ENCODE results near the gene EDARADD. TPM values are rescaled to one million over a fixed set of nuclear protein-coding genes. Genes with fewer than 3 reads are reported as not detected.

Gene EDARADD
- total RNA-seq, 1 donor from 2014 or later, result 12.3 TPM

DNA sequence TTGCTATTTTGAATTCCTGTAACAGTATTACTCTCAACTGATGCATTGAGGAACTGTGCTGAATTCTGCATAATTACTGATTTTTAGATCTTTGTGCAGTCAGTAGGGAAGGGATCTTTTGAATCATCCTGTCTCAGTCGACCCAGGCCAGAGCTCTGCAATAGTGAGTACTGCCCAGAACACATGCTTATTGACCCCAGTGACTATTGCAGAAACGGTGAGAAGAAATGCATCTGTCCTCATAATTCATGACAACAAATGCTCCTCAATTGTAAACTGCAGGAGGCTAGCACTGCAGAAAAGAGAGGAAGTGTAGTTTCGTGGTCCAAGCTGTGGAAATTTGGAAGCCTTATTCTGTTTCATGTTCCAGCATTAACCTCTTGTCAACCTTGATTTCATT lies 19.6 kb downstream of the EDARADD start:
- DNase-seq (ENCODE audit: low spot score, unreplicated experiment), result no peak
- no peaks in the 10 kb centered on the region for H3K9me3 Mint-ChIP-seq (ENCODE audit: low read depth)
- no peaks in the 10 kb centered on the region for H3K27me3 Mint-ChIP-seq
- TF ChIP-seq, protein P1, sequence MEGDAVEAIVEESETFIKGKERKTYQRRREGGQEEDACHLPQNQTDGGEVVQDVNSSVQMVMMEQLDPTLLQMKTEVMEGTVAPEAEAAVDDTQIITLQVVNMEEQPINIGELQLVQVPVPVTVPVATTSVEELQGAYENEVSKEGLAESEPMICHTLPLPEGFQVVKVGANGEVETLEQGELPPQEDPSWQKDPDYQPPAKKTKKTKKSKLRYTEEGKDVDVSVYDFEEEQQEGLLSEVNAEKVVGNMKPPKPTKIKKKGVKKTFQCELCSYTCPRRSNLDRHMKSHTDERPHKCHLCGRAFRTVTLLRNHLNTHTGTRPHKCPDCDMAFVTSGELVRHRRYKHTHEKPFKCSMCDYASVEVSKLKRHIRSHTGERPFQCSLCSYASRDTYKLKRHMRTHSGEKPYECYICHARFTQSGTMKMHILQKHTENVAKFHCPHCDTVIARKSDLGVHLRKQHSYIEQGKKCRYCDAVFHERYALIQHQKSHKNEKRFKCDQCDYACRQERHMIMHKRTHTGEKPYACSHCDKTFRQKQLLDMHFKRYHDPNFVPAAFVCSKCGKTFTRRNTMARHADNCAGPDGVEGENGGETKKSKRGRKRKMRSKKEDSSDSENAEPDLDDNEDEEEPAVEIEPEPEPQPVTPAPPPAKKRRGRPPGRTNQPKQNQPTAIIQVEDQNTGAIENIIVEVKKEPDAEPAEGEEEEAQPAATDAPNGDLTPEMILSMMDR (IDR thresholded peaks at IDR 0.05; ENCODE audit: unreplicated experiment), result no peak
- no peak overlapping the region for H3K4me3 Mint-ChIP-seq (ENCODE audit: low read depth)
- no peak overlapping the region for H3K27ac Mint-ChIP-seq
- peaks cover 10% of the 10 kb centered on the region for H3K4me1 Mint-ChIP-seq (ENCODE audit: low read depth)
- peaks cover 19% of the 10 kb centered on the region for H3K36me3 Mint-ChIP-seq (ENCODE audit: insufficient read depth)

DNA sequence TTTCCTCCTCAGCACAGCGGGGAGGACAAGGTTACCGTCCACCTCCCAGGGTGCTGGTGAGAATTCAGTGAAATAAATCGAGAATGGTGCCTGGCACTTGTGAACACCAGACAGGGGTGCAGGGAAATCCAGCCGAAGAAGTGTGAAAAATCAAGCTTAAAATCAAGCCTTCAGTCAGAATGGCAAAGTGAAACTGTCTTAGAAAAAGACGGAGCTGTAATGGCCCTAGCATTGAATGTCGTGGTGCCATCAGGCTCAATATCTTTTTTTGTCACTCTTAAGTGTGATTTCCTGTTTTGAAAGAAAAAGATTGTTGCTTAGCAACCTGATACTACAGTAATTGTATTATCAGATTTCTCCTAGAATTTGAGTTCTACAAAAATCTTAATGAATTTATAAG lies 22.1 kb downstream of the EDARADD start:
- H3K4me1 Mint-ChIP-seq (ENCODE audit: low read depth), result peaks cover 10% of the 10 kb centered on the region
- no peak overlapping the region for H3K4me3 Mint-ChIP-seq (ENCODE audit: low read depth)
- peaks cover 20% of the 10 kb centered on the region for H3K36me3 Mint-ChIP-seq (ENCODE audit: insufficient read depth)
- no peaks in the 10 kb centered on the region for H3K9me3 Mint-ChIP-seq (ENCODE audit: low read depth)
- TF ChIP-seq, protein P1 (IDR thresholded peaks at IDR 0.05; ENCODE audit: unreplicated experiment), result no peak
- no peak for DNase-seq (ENCODE audit: low spot score, unreplicated experiment)
- no peaks in the 10 kb centered on the region for H3K27me3 Mint-ChIP-seq
- no peak overlapping the region for H3K27ac Mint-ChIP-seq

DNA sequence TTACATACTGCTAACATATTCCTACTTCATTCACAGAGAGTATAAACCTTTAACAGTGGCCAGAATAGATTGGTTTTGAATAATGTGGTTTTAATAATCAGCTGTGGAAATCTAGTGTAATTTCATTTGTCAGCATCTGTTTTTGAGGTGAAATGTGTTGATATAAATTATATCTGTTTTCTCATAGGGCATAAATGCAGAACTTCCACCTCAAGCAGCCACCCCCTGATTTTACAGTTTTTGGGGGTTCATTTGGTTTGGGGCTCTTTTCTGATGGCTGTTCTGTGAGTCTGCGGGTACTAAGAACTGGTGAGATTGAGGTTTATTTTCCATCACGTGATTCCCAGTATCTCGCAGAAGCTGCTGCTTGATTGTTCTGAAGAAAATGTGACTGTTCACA lies 23.2 kb downstream of the EDARADD start:
- Mint-ChIP-seq H3K36me3 (ENCODE audit: insufficient read depth) (peaks cover 18% of the 10 kb centered on the region), H3K4me1 (ENCODE audit: low read depth) (peaks cover 10% of the 10 kb centered on the region), H3K9me3 (ENCODE audit: low read depth) (no peaks in the 10 kb centered on the region), H3K27me3 (no peaks in the 10 kb centered on the region), H3K4me3 (ENCODE audit: low read depth) (no peak overlapping the region), H3K27ac (no peak overlapping the region)
- TF ChIP-seq, protein P1 (IDR thresholded peaks at IDR 0.05; ENCODE audit: unreplicated experiment), result no peak
- no peak for DNase-seq (ENCODE audit: low spot score, unreplicated experiment)

DNA sequence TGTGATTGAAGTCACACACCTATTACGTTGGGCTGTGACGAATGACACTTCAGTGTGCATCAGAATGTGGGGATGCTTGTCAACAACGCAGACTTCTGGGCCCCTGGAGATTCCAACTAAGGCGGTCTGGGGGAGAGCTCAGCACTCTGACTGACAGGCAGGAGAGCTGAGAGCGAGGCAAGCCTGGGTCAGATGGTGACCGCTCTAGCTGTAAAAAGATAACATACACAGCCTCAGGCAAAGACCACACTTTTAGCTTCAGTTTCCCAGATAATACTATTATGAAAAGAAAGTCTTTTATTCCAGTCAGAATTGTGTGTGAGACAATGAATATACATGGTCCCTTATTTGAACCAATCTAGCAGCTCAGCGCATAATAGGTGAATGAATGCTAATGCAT lies 25.4 kb downstream of the EDARADD start:
- Mint-ChIP-seq H3K4me1 (ENCODE audit: low read depth) (peaks cover 3% of the 10 kb centered on the region), H3K36me3 (ENCODE audit: insufficient read depth) (peaks cover 14% of the 10 kb centered on the region), H3K4me3 (ENCODE audit: low read depth) (no peak overlapping the region), H3K27ac (no peak overlapping the region), H3K9me3 (ENCODE audit: low read depth) (no peaks in the 10 kb centered on the region), H3K27me3 (no peaks in the 10 kb centered on the region)
- TF ChIP-seq, protein P1 (IDR thresholded peaks at IDR 0.05; ENCODE audit: unreplicated experiment), result no peak
- DNase-seq (ENCODE audit: low spot score, unreplicated experiment), result no peak

DNA sequence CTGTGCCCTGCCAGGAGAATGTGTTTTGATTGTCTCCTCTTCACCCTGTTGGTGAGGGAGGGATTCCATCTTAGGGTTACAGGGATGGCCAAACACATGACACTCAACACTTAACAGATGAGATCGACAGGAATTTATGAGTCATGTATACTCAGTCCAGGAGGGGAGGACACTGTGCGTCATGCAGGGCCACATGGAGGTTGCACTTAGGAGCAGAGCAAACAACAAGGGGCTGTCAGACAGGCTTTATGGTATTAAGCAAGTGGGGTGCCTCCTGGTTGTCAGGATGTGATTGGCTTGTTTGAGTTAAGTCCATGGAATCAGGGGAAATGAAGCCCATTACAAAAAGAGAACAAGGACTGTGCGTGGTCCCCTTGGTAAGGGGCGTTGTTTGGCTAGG lies 26.9 kb downstream of the EDARADD start:
- no peaks in the 10 kb centered on the region for H3K27me3 Mint-ChIP-seq
- H3K9me3 Mint-ChIP-seq (ENCODE audit: low read depth), result no peaks in the 10 kb centered on the region
- H3K27ac Mint-ChIP-seq, result no peak overlapping the region

More for the DNA sequence above, 26.9 kb downstream of the EDARADD start:
- no peak overlapping the region for H3K4me3 Mint-ChIP-seq (ENCODE audit: low read depth)
- no peak for DNase-seq (ENCODE audit: low spot score, unreplicated experiment)
- peaks cover 1% of the 10 kb centered on the region for H3K4me1 Mint-ChIP-seq (ENCODE audit: low read depth)
- peaks cover 9% of the 10 kb centered on the region for H3K36me3 Mint-ChIP-seq (ENCODE audit: insufficient read depth)
- TF ChIP-seq, protein P1 (IDR thresholded peaks at IDR 0.05; ENCODE audit: unreplicated experiment), result no peak
